Uterus (tissue), 2 donors: ENCODE data around the gene CPE.

Experiments used
- CTCF ChIP-seq, 4 experiments: fragments of 200-600 bp in 2 of 4; fragments of 450-650 bp in 2 of 4; sonication (generic) in 2 of 4; IDR thresholded peaks; one replicate each; pipeline ENCODE4 v1.5.1; 2016 to 2019; ENCODE audit warnings: antibody characterized with exemption in 4 of 4, mild to moderate bottlenecking in 2 of 4, moderate library complexity in 1 of 4
- POLR2A ChIP-seq, 2 donors: fragments of 450-650 bp; IDR thresholded peaks; one replicate each; pipeline ENCODE4 v1.6.1; 2016; ENCODE audit warnings: antibody characterized with exemption in 2 of 2, mild to moderate bottlenecking in 1 of 2, moderate library complexity in 1 of 2

- TF ChIP-seq CTCF (IDR thresholded peaks at IDR 0.05), result no peak
- TF ChIP-seq POLR2A (IDR thresholded peaks at IDR 0.05), result no peak
Measured at GRCh38 chr4:165415910-165416309, 37.1 kb downstream of the CPE start.
